Stimulated activated CD4-positive, alpha-beta T cell treated with anti-CD3 and anti-CD28 coated beads, Interleukin-2, amount 100 ng/mL, for 4 hours (primary cell): ENCODE results near the gene TRPM2.
"Not testable (repeated sequence)": the region's sequence is repeated elsewhere in the genome, so short reads cannot be mapped to it uniquely, and the experiment has no call there.

ENCODE experiments used
- DNase-seq: peaks from one replicate; pipeline ENCODE4 v3.0.0-alpha.2; 2020; ENCODE audit warnings: low read depth

Gene TRPM2

DNA sequence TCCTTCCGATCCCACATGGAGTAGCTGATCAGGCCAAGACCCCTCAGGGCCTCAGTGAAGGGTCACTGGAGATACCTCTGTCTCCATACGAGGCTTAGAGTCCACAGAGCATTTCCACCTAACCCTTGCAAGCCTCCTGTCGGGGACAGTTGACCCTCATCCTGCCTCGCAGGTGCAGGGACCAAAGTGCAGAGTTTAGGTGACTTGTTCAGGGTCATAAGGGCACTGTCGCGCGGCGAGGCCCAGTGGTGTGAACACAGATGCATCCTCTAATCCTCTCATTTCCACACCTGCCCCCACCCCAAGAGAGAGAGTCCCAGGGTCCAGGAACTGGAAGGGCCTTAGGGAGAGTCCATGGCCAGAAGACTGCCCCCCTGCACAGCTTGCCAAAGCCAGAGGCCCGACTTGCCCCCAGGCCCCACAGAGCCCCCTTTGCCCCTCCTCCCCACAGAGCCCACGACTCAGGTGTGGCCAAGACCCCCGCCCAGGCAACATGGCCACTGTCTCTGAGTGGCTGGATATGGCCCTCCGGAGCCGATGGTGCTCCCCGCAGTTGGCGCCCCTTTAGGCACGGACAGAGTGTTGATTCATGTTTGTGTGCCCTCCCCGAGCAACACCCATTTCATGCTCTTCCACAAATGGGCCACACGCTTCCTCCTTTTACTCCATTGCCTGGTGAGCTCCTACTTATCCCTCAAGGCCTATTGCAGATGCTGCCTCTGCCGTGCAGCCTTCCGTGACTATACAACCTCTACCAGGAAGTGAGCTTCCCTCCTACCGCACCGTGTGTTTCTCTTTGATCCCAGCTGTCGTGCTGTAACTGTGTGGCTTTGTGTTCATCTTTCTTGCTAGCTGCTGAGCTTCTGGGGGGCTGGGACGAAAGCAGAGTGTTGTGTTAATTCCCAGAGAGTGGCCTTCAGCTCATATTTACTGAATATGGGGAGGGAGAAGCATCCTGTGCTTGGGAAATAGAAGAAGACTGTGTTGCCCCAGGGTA, 1.7 kb downstream of the TRPM2 start:
- no peak for DNase-seq

DNA sequence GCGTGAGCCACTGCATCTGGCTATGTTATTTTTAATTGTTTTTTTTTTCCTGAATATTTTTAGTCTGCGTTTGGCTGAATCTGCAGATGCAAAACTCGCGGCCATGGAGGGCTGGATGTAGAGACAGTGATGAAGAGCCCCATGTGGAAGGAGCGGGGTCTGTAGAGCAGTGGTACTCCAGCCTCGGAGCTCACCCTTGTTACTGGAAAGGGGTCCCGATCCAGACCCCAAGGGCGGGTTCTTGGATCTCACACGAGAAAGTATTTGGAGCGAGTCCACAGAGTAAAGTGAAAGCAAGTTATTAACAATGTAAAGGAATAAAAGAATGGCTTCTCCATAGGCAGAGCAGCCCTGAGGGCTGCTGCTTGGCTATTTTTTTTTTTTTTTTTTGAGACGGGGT, 2.7 kb downstream of the TRPM2 start:
- DNase-seq, result no peak

DNA sequence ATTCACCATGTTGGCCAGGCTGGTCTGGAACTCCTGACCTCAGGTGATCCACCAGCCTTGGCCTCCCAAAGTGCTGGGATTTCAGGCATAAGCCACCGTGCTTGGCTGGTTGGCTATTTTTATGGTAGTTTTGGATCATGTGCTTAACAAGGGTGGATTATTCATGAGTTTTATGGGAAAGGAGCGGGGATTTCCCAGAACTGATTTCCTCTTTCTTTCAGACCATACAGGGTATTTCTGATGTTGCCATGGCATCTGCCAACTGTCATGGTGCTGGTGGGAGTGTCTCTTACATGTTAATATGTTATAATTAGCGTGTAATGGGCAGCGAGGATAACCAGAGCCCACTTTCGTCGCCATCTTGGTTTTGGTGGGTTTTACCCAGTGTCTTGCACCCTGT, 3.2 kb downstream of the TRPM2 start:
- DNase-seq, result no peak

DNA sequence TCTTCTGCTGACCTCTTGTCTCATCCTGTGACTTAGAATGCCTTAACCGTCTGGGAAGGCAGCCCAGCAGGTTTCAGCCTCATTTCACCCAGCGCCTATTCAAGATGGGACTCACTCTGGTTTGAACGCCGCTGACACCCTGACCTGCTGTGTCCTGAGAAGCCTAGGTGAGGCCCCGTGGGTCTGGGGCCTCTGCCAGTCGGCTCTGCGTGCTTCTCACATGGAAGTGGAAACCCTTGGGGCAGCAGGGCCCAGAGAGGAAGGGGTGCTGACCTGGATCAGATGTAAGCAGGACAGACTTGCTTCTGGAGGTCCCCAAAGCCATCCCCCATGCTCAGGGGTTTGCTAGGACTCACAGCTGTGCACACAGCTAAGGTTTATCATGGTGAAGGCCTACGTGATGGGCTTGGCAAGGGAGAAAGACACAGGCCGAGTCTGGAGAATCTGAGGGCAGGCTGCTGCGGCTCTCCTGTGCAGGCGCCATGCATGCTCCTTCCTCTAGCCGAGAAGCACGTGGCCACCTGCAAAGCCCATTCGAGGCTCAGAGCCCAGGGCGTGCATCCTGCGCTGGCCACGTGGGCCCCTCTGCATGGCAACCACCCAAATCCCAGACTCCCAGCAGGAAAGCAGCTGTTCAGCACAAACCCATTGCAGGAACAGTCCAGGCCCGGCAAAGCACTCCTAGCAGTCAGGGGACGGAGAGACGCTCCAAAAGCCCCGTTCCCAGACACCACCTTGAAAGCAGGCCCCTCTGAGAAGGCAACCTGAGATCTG, 3.8 kb downstream of the TRPM2 start:
- DNase-seq, result no peak

DNA sequence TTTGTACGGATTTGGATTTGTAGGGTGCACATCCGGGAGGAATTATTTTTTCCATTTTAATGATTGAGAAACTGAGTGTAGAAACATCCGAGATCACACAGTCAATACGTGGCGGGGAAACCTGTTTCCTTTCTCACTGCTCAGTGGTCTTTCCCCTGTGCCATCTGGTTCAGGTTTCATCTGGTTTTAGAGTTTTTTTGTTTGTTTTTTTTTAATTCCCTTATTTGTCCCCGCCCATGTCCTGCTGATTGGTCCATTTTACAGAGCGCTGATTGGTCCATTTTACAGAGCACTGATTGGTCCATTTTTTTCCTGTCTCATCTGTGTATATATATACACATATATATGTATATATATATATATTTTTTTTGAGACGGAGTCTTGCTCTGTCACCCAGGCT, 6.0 kb downstream of the TRPM2 start:
- DNase-seq, result no peak

DNA sequence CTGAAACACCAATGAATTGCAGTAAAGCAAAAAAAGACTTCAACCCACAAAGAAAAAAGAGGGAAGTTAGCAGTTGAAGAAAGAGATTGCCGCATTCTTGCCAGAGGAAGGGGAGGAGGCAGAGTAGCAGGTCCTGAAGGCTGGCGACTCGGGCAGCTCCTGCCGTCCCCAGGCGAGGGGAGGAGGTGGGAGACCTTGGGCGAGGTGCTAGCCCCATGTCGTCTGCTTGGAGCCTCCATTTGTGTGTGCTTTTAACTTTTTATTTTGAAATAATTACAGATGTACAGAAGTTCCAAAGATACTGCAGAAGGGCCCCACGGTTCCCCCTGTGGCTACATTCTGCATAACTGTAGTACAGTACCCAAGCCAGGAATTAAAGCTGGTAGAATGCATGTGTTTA, 6.7 kb downstream of the TRPM2 start:
- no peak for DNase-seq

DNA sequence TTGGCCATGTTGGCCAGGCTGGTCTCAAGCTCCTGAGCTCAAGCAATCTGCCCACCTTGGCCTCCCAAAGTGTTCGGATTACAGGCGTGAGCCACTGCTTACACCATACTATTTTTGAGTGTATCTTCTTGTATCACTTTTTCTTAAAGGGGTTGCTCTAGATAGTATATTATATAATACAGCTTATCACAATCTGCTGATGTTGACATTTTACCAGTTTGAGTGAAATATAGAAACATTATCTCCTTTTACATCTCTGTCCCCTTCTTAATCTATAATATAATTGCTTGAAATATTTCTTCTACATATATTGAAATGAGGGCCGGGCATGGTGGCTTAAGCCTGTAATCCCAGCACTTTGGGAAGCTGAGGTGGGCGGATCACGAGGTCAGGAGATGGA, 8.5 kb downstream of the TRPM2 start:
- DNase-seq, result not testable (repeated sequence)

DNA sequence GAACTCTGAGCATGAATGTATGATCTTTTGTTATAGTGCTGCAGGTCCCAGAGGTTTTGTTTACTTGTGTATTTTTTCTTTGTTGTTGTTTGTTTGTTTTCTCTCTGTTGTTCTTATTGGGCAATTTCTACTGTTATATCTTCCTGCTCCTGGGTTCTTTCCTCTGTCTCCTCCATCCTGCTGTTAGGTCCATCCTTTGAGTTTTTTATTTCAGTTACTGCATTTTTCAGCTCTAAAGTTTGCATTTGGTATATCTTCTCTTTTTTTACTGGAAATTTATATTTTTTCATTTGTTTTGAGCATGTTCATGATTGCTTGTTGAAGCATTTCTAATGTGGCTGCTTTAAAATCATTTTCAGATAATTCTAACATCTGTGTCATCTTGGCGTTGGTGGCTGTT, 9.9 kb downstream of the TRPM2 start:
- DNase-seq, result no peak

DNA sequence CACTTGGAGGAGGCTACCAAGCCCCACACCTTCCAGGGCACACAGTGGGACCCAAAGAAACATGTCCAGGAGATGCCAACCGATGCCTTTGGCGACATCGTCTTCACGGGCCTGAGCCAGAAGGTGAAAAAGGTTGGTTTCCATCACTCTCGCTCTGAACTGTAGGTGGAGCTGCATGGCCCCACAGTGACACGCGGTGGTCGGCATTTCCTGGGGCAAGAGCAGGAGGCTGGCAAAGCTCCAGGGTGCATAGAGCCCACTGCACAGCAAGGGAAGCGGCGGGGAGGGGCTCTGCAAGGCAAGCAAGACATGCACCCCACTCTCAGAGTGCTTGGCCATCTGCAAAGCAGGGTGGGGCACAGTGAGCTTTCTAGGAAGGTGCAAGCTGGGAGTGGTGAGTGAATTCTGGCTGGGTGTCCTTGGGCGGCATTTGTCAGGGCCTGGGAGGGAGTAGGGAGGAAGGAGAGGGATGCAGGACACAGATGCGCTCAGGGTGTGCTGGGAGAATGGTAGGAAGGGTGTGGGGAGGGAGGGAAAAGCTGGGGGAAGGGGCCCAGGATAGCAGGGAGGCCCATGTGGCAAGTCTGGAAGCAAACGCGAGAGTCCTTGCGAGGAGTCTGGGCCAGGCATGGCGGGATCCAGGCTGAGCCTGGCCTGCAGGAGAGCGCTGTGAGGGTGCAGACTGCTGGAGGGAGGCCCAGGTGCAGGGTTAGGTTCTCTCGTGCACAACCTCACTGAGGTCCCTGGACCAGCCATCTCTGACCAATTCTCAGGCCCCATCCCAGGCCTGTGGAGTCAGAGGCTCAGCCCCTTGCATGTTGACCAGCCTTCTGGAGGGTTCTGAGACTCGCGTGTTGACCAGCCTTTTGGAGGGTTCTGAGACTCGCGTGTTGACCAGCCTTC, 11.0 kb downstream of the TRPM2 start:
- DNase-seq, result no peak

DNA sequence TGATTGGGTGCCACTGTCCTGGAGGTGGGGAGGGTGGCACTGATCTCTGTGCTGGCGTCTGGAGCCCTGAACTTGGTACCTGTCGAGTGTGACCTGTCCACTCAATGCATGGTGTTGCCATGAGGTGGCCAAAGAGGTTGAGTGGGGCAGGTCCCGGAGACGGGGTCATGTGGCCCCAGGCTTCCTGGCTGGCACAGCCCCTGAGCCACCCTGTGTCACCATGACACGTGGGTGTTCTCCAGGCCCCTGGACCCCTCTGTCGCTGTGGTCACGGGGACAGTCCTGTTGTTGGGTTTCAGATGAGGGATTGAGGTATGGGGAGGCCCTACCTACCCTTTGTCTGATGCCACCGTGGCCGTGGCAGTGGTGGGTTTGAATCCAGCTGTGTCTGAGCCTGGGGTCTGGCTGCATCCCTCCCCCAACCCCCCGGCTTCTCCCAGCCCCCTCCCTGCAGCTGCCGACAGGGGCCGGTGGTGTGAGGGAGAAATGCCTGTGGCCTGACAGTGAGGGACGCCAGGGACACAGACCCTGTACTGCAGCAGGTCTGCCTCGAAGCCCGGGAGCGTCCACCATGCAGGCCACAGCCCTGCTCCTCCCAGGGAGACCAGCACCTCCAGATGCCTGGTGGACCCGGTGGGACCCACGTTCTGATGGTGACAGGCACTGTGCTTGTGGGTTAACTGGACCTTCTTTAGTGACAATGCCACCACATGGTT, 12.0 kb downstream of the TRPM2 start:
- DNase-seq, result no peak

DNA sequence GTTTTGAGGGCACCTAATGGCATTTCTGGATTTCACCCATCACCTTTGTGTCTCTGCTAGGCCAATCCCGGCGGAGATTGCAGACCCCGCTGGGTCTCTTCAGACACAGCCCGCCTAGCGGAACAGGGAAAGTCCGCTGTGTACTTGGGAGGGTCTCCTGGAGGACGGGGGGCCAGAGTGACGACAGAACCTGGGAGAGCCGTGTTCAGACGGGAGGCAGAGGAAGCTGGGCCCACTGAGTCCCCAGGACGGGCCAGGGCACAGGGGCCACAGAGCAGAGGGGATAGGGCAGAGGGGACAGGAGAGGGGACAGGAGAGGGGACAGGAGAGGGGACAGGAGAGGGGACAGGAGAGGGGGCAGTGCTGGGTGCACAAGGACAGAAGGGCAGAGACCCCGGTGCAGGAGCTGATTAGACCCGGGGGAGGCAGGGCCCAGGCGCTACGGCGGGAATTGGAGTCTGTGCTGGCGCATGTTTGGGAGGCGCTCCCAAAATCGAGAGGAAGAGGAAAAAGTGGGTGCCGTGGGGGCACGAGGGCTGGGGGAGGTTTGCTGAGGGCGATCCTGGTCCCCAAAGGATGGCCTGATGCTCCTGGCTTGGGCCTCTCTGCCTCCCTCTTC, 12.7 kb downstream of the TRPM2 start:
- no peak for DNase-seq

DNA sequence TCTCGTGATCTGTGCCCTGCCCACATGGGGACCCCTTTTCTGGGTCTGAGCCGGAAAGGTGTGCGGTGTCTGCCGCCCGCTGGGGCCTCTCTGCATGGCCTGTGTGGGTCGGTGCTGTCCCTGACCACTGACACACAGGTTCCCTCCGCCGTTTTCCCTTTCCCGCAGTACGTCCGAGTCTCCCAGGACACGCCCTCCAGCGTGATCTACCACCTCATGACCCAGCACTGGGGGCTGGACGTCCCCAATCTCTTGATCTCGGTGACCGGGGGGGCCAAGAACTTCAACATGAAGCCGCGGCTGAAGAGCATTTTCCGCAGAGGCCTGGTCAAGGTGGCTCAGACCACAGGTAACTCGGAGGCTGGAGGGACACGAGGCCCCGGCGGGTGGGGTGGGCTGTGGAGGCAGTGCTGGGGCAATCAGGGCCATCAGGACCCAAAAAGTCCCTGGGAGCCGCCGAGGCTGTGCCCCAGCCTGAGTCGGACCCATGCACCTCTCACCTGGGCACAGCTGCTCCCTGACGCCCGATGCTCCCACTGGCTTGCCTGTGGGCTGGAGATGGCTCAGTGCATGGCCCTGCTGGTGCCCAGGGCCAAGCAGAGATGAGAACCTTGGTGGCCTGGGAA, 13.3 kb downstream of the TRPM2 start:
- DNase-seq, result no peak

DNA sequence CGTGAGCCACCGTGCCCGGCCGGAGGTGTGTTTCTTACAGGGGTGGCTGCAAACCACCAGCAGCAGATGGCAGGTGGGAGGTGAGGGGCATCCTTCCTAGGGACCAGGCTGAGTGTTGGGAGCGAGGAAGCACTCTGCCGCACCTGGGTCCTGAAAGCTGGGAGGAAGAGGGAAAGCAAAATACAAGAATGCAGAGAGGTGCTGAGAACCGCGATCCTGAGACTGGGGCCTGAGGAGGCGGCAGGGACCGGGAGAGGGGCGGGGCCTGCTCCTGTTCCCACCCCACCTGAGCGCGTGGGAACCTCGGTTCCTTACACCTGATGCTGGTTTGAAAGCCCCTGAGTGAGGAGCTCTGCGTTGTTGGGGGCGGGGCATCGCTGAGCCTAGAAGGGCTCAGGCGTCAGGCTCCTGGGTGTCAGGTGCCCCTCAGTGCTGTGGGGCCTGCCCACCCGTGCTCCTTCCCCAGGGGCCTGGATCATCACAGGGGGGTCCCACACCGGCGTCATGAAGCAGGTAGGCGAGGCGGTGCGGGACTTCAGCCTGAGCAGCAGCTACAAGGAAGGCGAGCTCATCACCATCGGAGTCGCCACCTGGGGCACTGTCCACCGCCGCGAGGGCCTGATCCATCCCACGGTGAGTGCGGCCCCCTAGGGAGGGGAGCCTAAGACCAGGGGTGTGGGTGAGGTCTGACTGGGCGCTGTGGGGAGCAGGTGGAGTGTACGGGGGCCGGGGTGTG, 15.5 kb downstream of the TRPM2 start:
- no peak for DNase-seq

DNA sequence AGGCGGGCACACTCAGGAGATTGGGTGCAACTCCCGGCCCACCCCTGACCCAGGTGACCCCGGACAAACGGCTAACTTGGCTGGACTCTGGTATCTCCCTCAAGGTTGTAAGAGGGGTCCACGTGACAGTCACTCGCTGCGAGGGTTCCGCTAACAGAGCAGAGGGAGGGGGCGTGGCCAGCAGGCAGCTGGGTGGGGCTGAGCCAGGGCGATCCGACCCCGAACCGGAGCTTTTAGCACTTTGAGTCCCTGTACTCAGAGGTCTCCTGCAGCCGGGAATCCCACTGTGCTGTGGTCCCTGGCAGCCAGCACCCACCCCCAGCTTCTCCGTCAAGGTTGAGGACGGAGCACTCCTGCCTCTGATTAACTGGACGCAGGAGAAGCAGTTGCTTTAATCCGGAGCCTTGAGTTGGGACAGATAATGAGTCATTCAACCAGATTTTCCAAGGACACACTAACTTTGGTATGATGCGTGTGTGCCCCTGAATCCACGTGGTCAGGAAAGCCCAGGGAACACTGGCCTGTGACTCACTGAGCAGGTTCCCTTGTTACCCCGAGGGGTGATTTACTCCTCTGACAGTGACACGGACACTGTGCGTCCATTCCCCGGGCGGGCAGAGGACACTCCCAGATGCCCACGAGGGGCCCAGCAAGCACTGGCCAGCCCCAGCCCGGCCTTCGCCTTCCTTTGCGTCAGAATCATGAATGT, 16.8 kb downstream of the TRPM2 start:
- DNase-seq, result no peak

DNA sequence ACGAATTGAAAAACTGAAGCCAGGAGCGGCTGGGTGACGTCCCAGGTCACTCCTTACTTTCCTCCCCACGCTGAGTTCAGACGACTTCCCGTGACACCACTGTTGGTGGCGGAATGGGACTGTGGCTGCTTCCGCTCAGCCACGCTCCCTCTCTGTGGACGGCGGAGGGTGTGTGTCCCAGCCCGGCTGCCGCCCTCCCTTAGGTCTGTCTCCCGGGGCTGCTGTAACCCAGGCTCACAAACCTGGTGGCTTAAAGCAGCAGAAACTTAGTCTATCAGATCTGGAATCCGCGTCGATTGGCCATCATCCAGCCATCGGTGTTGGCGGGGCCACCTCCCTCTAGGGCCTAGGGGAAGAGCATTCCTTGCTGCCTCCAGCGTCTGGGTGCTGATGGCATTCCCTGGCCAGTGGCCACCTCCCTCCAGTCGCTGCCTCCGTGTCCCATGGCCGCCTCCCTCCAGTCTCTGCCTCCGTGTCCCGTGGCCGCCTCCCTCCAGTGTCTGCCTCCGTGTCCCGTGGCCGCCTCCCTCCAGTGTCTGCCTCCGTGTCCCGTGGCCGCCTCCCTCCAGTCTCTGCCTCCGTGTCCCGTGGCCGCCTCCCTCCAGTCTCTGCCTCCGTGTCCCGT, 17.5 kb downstream of the TRPM2 start:
- DNase-seq, result no peak

DNA sequence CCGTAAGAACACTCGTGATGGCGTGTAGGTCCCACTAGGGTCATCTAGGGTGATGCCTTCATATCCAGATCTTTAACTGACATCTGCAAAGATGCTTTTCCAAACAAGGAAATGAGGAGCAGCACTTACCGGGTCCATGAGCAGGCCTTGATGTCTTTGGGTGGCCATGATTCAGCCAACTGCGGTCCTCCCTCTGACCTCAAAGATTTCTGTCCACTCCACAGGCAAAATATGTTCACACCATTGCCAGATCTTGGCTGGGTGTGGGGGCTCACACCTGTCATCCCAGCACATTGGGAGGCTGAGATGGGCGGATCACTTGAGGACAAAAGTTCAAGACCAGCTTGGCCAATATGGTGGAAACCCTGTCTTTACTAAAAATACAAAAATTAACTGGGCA, 18.2 kb downstream of the TRPM2 start:
- DNase-seq, result no peak

DNA sequence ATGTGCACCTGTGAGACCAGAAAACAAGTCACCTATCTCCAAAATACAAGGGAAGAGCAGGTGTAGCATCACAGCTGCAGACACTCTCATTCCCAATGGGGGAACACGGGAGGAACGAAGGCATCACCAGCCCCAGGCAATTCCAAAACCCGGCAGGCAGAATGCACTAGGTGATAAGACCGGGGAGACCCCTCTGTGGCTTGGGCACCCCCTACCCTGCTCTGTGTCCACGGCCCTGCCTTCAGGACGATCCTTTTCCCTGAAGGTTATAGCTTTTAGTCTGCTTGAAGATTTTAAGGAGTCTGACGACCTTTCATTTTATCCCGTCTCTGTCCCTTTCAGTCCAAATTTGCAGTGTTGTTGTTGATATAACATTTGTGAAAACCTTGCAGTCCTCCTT, 19.2 kb downstream of the TRPM2 start:
- DNase-seq, result no peak

DNA sequence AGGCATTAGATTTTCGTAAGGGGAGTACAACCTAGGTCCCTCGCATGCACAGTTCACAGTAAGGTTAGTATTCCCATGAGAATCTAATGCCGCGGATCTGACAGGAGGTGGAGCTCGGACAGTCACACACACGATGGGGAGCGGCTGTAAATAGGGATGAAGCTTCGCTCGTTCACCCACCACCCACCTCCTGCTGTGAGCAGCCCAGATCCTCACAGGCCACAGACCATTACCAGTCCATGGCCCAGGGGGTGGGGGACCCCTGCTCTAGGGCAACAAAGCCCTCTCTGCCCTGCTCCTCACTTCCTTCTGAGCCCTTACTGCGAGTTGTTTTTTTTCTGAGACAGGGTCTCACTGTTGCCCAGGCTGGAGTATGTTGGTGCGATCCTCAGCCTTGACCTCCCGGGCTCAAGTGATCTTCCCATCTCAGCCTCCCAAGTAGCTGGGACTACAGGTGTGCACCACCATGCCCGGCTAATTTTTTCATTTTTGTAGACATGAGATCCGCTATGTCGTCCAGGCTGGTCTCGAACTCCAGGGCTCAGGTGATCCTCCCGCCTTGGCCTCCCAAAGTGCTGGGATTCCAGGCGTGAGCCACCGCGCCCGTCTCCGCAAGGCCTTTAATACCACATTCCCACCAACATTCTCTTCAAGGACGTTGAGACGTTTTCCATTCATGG, 21.3 kb downstream of the TRPM2 start:
- no peak for DNase-seq
